Activated CD4-positive, alpha-beta T cell treated with anti-CD3 and anti-CD28 coated beads, Interleukin-2, amount 10 ng/mL, durations not matched to agents 7 days and 5 days (primary cell): ENCODE data around the gene INPP4B. TPM values are rescaled to one million over a fixed set of nuclear protein-coding genes. Genes with fewer than 3 reads are reported as not detected.

Experiments
- CTCF ChIA-PET: fragments of 350-600 bp; sonication (Branson Sonifier 250); formaldehyde crosslinking; loops from one replicate; lab custom pipeline; 2021; ENCODE audit warnings: antibody characterized with exemption; lab: Charles Lee
- POLR2A ChIA-PET: fragments of 350-600 bp; sonication (Branson Sonifier 250); formaldehyde crosslinking; loops from one replicate; lab custom pipeline; 2021; ENCODE audit warnings: antibody characterized with exemption; lab: Charles Lee
- DNase-seq: peaks from one replicate; pipeline ENCODE4 v3.0.0-alpha.2; 2020
- H3K27ac Mint-ChIP-seq: one replicate; pipeline ENCODE4 v1.8.0; 2021; ENCODE audit warnings: mild to moderate bottlenecking, moderate library complexity, mixed read lengths
- H3K27me3 Mint-ChIP-seq: one replicate; pipeline ENCODE4 v1.8.0; 2021; ENCODE audit warnings: mixed read lengths
- H3K36me3 Mint-ChIP-seq: one replicate; pipeline ENCODE4 v1.8.0; 2021; ENCODE audit warnings: low read depth, mixed read lengths
- H3K4me1 Mint-ChIP-seq: one replicate; pipeline ENCODE4 v1.8.0; 2021; ENCODE audit warnings: mixed read lengths
- H3K4me3 Mint-ChIP-seq: one replicate; pipeline ENCODE4 v1.8.0; 2021; ENCODE audit warnings: mild to moderate bottlenecking, moderate library complexity, mixed read lengths
- H3K9me3 Mint-ChIP-seq: one replicate; pipeline ENCODE4 v1.8.0; 2021; ENCODE audit warnings: mixed read lengths
- total RNA-seq, 2 experiments: library from RNA; stranded (reverse); gene quantifications; one replicate each; pipeline ENCODE4 v1.2.3, GENCODE V29; 2021

The INPP4B gene
- total RNA-seq, 2 experiments from 2014 or later: 71.6 to 79.2 TPM

DNA sequence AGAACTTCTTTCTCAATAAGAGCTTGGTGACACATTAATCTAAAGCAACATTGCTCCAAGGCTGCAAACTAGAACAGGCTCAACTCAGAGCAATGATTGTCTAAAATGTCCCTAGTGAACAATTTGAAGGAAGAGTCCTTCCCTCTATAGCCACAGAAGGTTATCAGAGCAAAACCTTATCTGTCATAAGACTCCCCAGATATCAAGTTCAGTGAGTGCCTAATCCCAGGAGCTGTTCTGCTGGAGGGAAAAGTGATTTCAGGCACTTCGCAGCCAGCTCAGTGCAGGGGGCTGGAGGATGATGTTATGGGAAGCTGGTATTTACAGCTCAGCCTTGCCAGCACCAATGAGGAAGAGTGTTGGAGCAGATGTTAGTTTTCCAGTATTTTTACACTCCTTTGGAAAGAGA is 497.5 kb downstream of the INPP4B start:
- Mint-ChIP-seq H3K27ac (no peak overlapping the region), H3K27me3 (no peaks in the 10 kb centered on the region), H3K9me3 (peaks cover 2% of the 10 kb centered on the region), H3K36me3 (peaks cover 39% of the 10 kb centered on the region), H3K4me3 (no peak overlapping the region), H3K4me1 (peaks cover 82% of the 10 kb centered on the region)
- no peak for DNase-seq
- POLR2A ChIA-PET: no interaction called here
- CTCF ChIA-PET: interaction anchor here (0.5 to 1.7 kb wide), 6 partner anchors 12 to 221 kb away, joined by 3 to 7 read pairs (median 4); no protein-coding TSS in a partner anchor

DNA sequence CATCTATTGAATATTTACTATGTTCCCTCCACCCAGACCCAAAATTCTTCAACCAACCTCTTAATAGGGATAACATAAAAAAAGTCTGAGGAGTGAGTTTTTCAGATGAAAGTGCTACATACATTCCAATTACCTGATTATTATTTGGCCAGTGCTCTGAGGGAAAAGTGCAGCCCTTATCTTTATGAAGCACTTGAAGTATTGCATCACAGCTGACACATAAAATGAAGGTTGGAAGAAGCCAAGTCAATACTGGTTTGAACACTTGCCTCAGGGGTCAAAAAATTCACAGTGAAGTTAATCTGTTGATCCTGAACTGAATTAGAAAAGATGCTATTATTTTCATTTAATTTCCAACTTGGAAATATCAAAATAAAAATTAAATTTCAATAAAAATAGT is 498.9 kb downstream of the INPP4B start:
- Mint-ChIP-seq H3K36me3 (peaks cover 49% of the 10 kb centered on the region), H3K4me1 (peaks cover 68% of the 10 kb centered on the region), H3K27ac (peak overlapping the region; percentile 33), H3K4me3 (peak overlapping the region; percentile 39), H3K27me3 (no peaks in the 10 kb centered on the region), H3K9me3 (peaks cover 2% of the 10 kb centered on the region)
- no peak for DNase-seq
- ChIA-PET POLR2A (no interaction called here), CTCF (interaction anchor here (1.0 kb wide), 1 partner anchor 9 kb away, joined by 6 read pairs; no protein-coding TSS in a partner anchor)

DNA sequence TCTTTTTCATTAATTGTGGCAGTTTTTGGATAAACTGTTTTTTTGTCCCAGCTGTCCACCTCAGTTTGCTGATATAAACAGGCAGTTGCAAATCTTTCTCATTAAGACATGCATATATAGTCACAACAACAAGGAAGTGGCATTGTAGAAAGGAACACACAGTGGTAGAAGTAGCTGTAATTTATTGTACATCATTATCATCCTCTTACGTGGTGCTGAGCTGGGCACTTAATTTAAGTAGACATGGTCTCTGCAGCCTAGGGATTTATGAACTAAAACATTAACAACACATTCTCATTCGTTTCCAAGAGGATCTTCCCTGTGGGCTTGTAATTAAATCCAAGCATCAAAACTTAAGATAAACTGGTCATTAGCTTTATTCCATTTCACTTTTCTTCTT is 500.2 kb downstream of the INPP4B start:
- Mint-ChIP-seq H3K36me3 (peaks cover 52% of the 10 kb centered on the region), H3K4me1 (peaks cover 56% of the 10 kb centered on the region), H3K4me3 (no peak overlapping the region), H3K27me3 (no peaks in the 10 kb centered on the region), H3K9me3 (peaks cover 5% of the 10 kb centered on the region), H3K27ac (peak overlapping the region; percentile 33)
- ChIA-PET CTCF (no interaction called here), POLR2A (interaction anchor here (0.6 to 1.0 kb wide), 2 partner anchors 9 to 14 kb away, joined by 3 read pairs; no protein-coding TSS in a partner anchor)
- no peak for DNase-seq

DNA sequence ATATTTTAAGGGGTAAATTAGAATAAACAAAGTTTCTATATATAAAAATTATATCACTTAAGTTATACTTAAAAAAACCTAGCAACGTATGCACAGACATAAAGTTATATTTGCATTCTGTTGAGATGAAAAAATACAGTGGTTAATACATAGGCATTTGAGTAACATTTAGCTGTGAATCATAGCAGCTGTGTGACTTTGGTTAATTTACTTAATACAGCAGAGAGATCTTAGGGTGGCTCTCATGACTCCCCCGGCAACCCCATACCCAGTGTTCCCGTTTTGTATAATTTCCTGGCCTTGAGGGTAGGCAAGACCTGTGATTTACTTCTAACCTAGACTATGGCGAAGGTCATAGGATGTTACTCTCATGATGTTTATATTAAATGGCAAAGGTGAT is 504.8 kb downstream of the INPP4B start:
- ChIA-PET POLR2A (interaction anchor here (0.6 kb wide), 1 partner anchor 18 kb away, joined by 3 read pairs; no protein-coding TSS in a partner anchor), CTCF (interaction anchor here (0.8 to 5.4 kb wide), 2 partner anchors 12 to 35 kb away, joined by 3 to 25 read pairs; no protein-coding TSS in a partner anchor)
- Mint-ChIP-seq H3K4me1 (peaks cover 20% of the 10 kb centered on the region), H3K27me3 (no peaks in the 10 kb centered on the region), H3K36me3 (peaks cover 50% of the 10 kb centered on the region), H3K9me3 (peaks cover 16% of the 10 kb centered on the region), H3K4me3 (no peak overlapping the region), H3K27ac (no peak overlapping the region)
- DNase-seq: no peak

DNA sequence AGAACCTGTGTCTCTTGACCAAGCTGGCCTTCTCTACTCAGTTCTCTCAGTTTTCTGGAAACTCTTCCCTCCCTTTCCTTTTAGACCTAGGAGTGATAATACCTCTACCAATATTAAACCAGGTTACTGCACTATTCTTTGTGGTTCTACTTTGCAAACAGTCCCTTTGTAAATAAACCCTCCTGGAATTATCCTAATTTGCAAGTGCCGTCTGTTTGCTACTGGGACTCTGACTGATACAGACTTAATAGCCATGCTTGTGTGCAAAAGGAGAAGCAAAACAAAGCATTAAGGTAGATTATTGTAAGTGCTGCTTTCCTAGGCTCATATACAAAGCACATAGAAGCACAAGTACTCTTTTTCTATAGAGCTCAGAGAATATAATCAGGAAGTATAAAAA is 507.0 kb downstream of the INPP4B start:
- H3K27ac Mint-ChIP-seq: peak overlapping the region; percentile 26
- H3K4me3 Mint-ChIP-seq: no peak overlapping the region
- no peaks in the 10 kb centered on the region for H3K27me3 Mint-ChIP-seq
- H3K9me3 Mint-ChIP-seq: peaks cover 22% of the 10 kb centered on the region
- DNase-seq: no peak
- ChIA-PET POLR2A (no interaction called here), CTCF (interaction anchor here (0.9 kb wide), 1 partner anchor 228 kb away, joined by 3 read pairs; no protein-coding TSS in a partner anchor)
- peaks cover 12% of the 10 kb centered on the region for H3K4me1 Mint-ChIP-seq
- peaks cover 44% of the 10 kb centered on the region for H3K36me3 Mint-ChIP-seq

DNA sequence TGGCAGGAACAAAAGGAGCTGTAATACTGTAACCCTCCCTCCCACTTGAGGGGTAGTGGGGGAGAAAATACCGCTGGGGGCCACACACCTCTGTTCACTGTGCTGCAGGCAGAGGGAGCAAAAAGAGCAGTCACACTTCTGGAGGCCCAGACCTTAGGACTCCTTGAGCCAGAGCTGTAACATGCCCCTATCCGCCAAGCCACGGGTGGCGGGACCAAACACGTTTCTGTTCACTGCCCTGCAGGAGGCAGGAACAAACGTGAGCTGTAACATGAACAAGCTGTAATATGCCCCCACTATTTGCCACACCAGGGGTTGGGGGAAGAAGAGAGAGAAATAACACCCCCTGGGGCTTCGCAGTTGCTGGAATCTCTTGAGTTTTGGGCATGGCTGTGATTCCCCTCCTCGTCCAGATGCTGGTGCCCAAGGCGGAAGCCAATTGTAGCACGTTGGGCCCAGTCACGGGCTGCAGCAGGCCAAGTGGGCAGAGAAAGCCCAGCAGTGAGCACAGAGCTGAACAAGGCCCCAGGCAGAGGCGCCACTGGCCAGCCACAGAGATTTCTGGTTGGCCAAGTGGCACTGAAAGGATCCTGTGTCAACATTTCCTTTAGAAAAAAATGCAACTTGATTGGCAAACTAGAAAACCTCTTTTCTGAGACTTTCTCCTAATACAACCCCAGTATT is 509.7 kb downstream of the INPP4B start:
- no peak overlapping the region for H3K27ac Mint-ChIP-seq
- ChIA-PET CTCF (interaction anchor here (0.9 to 1.0 kb wide), 2 partner anchors 12 to 42 kb away, joined by 3 to 4 read pairs; no protein-coding TSS in a partner anchor), POLR2A (no interaction called here)
- H3K36me3 Mint-ChIP-seq: peaks cover 41% of the 10 kb centered on the region
- DNase-seq: no peak
- no peak overlapping the region for H3K4me3 Mint-ChIP-seq
- peaks cover 15% of the 10 kb centered on the region for H3K4me1 Mint-ChIP-seq
- no peaks in the 10 kb centered on the region for H3K27me3 Mint-ChIP-seq
- peaks cover 22% of the 10 kb centered on the region for H3K9me3 Mint-ChIP-seq

DNA sequence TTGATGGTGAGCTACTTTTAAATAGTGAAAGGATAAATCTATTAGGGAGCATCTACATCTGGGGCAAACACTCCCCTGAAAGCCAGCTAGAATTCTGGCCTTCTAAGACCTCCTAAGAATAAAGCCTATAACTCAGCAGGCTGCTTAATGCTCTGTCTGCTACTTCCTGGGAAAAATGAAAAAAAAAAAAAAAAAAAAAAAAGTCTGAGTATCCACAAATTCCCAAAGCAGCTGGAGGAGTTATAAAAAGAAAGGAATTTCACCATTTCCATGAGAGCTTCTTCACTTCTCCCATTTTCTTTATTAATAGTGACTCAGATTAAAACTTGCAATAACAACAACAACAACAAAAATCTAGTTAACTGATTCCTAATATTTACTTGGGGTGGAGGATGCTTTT is 511.2 kb downstream of the INPP4B start:
- Mint-ChIP-seq H3K4me1 (peaks cover 24% of the 10 kb centered on the region), H3K27ac (no peak overlapping the region), H3K27me3 (no peaks in the 10 kb centered on the region), H3K9me3 (peaks cover 20% of the 10 kb centered on the region), H3K36me3 (peaks cover 45% of the 10 kb centered on the region), H3K4me3 (no peak overlapping the region)
- no peak for DNase-seq
- CTCF ChIA-PET: interaction anchor here (1.0 kb wide), 1 partner anchor 9 kb away, joined by 3 read pairs; no protein-coding TSS in a partner anchor
- POLR2A ChIA-PET: no interaction called here

DNA sequence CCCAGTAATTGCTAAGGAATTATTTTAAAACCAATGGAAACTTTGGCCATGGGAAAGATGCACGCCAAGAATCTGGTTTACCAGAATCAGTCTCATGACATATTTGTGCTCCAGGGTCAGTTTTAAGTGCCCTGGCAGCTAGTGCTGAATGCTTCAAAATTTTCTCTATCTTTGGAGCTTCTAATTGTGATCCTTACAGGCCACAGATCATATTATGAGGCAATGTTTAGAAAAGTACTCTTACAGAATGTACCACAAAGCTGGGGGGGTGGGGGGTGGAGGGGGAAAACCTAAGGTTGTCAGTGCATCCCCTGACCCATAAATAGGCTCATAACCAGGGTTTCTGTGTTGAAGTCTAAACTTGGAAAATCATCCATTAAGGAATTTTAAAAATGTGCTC is 514.5 kb downstream of the INPP4B start:
- Mint-ChIP-seq H3K36me3 (peaks cover 48% of the 10 kb centered on the region), H3K27me3 (no peaks in the 10 kb centered on the region), H3K4me3 (no peak overlapping the region), H3K9me3 (peaks cover 15% of the 10 kb centered on the region), H3K4me1 (peaks cover 31% of the 10 kb centered on the region), H3K27ac (no peak overlapping the region)
- DNase-seq: no peak
- CTCF ChIA-PET: interaction anchor here (1.4 to 1.5 kb wide), 2 partner anchors 13 to 37 kb away, joined by 3 to 5 read pairs; no protein-coding TSS in a partner anchor
- POLR2A ChIA-PET: no interaction called here

DNA sequence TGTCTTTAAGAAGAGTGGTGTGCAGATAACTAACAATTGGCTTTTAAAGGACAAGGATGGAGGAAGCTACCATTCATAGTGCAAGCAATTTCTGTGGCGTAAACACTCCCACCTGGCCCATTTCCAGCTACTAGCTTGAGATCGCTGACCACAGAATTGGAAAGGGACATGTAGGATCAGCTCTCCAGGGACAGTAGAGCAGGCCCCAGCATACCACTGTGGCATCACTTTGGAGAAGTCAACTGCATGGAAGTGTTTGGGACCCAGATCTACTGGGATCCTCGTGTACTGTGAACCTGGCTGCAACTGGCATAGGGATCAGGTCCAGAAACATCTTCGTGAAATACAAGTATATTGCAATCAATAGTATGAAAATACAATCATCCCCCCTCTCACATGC is 515.0 kb downstream of the INPP4B start:
- peaks cover 33% of the 10 kb centered on the region for H3K4me1 Mint-ChIP-seq
- ChIA-PET POLR2A (no interaction called here), CTCF (interaction anchor here (1.4 to 1.5 kb wide), 2 partner anchors 13 to 37 kb away, joined by 3 to 5 read pairs; no protein-coding TSS in a partner anchor)
- DNase-seq: no peak
- peaks cover 46% of the 10 kb centered on the region for H3K36me3 Mint-ChIP-seq
- H3K27ac Mint-ChIP-seq: no peak overlapping the region
- peaks cover 10% of the 10 kb centered on the region for H3K9me3 Mint-ChIP-seq
- H3K27me3 Mint-ChIP-seq: no peaks in the 10 kb centered on the region
- H3K4me3 Mint-ChIP-seq: no peak overlapping the region

DNA sequence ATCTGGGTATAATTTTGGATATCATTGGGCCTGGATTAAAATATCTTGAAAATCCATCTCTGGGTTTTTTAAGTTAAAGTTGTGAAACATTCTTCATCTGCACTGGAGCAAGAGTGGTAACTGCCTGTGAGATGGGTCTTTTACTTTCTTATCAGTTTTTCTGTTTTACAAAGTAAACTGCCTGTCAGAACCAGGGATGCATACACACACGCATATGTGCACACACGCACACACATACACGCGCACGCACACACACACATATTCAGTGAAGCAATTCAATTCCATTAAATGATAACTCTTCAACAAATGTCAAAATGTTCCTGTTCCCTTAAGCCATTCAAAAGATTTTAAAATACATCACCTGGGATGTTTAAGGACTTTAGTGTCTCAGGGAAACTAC is 515.8 kb downstream of the INPP4B start:
- ChIA-PET POLR2A (no interaction called here), CTCF (no interaction called here)
- peaks cover 38% of the 10 kb centered on the region for H3K4me1 Mint-ChIP-seq
- no peak overlapping the region for H3K27ac Mint-ChIP-seq
- no peaks in the 10 kb centered on the region for H3K27me3 Mint-ChIP-seq
- H3K4me3 Mint-ChIP-seq: no peak overlapping the region
- H3K36me3 Mint-ChIP-seq: peaks cover 42% of the 10 kb centered on the region
- DNase-seq: no peak
- H3K9me3 Mint-ChIP-seq: peaks cover 6% of the 10 kb centered on the region

DNA sequence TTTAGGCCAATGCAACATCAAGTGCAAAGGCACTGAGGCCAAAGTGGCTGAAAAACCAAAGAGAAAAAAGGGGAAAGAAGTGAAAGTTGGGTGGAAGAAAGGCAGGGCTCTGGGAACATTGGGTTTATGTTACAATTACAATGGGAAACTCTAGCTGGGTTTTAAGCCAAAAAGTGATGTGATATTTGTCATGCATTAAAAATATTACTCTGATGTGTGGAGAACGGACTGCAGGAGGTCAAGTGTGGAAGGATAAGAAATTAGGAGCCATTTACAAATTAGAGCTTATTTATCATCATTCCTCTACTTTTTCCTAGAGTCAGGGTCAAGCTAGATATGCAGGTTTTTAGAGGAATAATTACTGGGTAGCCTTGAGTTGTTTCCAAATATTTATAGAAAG is 516.8 kb downstream of the INPP4B start:
- ChIA-PET POLR2A (no interaction called here), CTCF (no interaction called here)
- no peak overlapping the region for H3K27ac Mint-ChIP-seq

DNA sequence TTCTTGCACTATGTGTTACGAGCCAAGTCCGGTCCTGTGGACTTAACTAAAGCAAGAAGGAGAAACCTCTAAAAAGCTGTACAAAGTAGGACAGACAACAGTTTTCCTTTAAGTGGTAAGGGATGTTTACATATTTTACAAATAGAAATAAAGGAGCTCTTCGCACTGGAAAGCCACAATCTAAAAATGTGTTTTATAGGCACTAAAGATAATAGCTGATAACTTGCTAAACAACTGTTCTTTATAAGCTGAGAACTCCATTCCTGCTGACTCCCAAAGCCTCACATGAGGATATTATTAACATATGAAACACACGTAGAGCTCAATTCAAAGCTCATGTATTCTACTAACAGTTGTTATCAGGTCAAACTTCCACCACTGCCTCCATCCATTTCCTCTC is 519.9 kb downstream of the INPP4B start:
- DNase-seq: no peak
- no peak overlapping the region for H3K4me3 Mint-ChIP-seq
- no peaks in the 10 kb centered on the region for H3K27me3 Mint-ChIP-seq
- CTCF ChIA-PET: interaction anchor here (0.7 to 1.1 kb wide), 2 partner anchors 8 to 14 kb away, joined by 3 read pairs; no protein-coding TSS in a partner anchor
- POLR2A ChIA-PET: no interaction called here
- peaks cover 46% of the 10 kb centered on the region for H3K4me1 Mint-ChIP-seq
- H3K27ac Mint-ChIP-seq: no peak overlapping the region
- peaks cover 64% of the 10 kb centered on the region for H3K36me3 Mint-ChIP-seq
- peaks cover 10% of the 10 kb centered on the region for H3K9me3 Mint-ChIP-seq

More for the DNA sequence above, 516.8 kb downstream of the INPP4B start:
- Mint-ChIP-seq H3K27me3 (no peaks in the 10 kb centered on the region), H3K36me3 (peaks cover 46% of the 10 kb centered on the region), H3K9me3 (peaks cover 3% of the 10 kb centered on the region), H3K4me1 (peaks cover 45% of the 10 kb centered on the region), H3K4me3 (no peak overlapping the region)
- DNase-seq: no peak

DNA sequence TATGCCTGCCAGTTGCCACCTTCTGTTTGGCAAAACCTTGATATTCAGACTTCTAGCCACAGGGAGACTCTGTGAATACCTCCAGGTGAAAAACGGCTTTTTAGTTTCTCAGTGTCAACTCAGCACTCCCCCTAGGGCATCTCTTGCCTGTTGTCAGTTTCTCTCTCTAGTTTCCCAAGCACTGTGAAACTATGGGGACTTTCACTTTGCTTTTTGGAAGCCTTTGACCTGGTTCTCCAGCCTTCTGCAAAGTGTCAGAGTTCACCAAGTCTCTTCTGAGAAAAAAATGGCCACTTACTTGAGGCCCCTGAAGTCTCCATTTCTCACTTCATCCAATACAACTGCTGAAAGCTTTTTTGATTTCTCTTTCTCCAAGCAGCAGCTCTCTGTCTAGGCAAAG is 521.5 kb downstream of the INPP4B start:
- ChIA-PET POLR2A (no interaction called here), CTCF (interaction anchor here (0.6 to 1.3 kb wide), 3 partner anchors 9 to 44 kb away, joined by 3 to 4 read pairs (median 3); no protein-coding TSS in a partner anchor)
- H3K36me3 Mint-ChIP-seq: peaks cover 64% of the 10 kb centered on the region
- H3K9me3 Mint-ChIP-seq: peaks cover 10% of the 10 kb centered on the region
- peak overlapping the region; percentile 47 for H3K27ac Mint-ChIP-seq
- H3K4me3 Mint-ChIP-seq: no peak overlapping the region
- peaks cover 48% of the 10 kb centered on the region for H3K4me1 Mint-ChIP-seq
- DNase-seq: no peak
- H3K27me3 Mint-ChIP-seq: no peaks in the 10 kb centered on the region
